ENCODE data around the gene ZNF844.
"Not testable (repeated sequence)": the region's sequence is repeated elsewhere in the genome, so short reads cannot be mapped to it uniquely, and the experiment has no call there.

DNA sequence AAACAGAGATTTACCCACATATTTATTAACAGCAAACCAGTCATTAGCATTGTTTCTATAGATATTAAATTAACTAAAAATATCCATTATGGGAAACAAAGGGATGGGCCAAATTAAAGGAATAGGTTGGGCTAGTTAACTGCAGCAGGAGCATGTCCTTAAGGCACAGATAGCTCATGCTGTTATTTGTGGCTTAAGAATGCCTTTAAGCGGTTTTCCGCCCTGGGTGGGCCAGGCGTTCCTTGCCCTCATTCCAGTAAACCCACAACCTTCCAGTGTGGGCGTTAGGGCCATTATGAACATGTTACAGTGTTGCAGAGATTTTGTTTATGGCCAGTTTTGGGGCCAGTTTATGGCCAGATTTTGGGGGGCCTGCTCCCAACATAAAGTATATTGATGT, 39.4 kb downstream of the ZNF844 start:
- TF ChIP-seq, protein P1, sequence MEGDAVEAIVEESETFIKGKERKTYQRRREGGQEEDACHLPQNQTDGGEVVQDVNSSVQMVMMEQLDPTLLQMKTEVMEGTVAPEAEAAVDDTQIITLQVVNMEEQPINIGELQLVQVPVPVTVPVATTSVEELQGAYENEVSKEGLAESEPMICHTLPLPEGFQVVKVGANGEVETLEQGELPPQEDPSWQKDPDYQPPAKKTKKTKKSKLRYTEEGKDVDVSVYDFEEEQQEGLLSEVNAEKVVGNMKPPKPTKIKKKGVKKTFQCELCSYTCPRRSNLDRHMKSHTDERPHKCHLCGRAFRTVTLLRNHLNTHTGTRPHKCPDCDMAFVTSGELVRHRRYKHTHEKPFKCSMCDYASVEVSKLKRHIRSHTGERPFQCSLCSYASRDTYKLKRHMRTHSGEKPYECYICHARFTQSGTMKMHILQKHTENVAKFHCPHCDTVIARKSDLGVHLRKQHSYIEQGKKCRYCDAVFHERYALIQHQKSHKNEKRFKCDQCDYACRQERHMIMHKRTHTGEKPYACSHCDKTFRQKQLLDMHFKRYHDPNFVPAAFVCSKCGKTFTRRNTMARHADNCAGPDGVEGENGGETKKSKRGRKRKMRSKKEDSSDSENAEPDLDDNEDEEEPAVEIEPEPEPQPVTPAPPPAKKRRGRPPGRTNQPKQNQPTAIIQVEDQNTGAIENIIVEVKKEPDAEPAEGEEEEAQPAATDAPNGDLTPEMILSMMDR (IDR thresholded peaks at IDR 0.05) = not testable (repeated sequence)
- not testable (repeated sequence) for TF ChIP-seq POLR2A (IDR thresholded peaks at IDR 0.05)

Measured in uterus (tissue), 2 donors.